EH (cell line): ENCODE measurements around the gene FLYWCH1.

ENCODE experiments used
- DNase-seq: peaks from one replicate; pipeline ENCODE4 v3.0.0-alpha.2; 2015; ENCODE audit warnings: low read depth

The FLYWCH1 gene

GRCh38 chr16:2983706-2984136 lies 72.0 kb downstream of the FLYWCH1 start:
- peak; percentile 81 for DNase-seq

DNA sequence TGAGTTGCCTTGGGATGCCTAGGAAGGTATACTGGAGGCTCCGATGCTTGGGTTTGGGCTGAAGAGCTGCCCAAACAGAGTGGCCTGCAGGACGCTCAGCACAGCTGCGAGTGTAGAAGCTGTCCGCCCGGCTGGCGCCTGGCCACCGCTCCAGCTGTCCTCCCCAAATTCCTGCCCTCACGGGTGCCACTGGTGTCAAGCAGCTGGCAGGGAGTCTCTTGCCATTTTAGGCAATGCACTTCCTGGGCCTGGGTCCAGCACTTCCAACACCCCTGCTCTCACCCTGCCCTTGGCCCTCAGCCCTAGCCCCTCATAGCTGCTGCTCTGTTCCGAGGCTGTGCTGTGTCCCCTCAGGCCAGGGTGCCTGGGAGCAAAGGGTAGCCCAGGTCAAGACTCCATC lies 73.7 kb downstream of the FLYWCH1 start:
- no peak for DNase-seq

DNA sequence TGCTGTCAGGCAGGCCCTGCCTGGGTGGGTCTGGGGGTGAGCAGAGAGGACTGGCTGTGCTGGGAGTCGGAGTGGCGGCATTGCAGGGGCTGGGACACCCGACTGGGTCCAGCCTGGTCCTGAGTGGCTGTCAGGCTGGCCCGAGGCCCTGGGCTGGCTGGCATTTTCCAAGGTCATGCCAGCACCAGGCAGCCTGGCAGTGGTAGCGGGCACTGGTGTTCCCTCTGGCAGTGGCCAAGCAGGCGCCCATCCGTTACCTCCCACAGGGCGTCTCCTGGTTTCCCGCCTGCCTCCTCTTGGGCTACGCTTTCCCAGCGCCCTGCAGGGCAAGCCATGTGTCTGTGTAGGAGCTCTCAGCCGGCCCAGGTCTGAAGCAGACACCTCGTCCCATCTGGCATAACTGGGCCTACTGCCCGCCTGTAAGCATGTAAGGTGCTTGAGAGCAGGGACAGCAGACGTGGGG lies 74.2 kb downstream of the FLYWCH1 start:
- DNase-seq = no peak

DNA sequence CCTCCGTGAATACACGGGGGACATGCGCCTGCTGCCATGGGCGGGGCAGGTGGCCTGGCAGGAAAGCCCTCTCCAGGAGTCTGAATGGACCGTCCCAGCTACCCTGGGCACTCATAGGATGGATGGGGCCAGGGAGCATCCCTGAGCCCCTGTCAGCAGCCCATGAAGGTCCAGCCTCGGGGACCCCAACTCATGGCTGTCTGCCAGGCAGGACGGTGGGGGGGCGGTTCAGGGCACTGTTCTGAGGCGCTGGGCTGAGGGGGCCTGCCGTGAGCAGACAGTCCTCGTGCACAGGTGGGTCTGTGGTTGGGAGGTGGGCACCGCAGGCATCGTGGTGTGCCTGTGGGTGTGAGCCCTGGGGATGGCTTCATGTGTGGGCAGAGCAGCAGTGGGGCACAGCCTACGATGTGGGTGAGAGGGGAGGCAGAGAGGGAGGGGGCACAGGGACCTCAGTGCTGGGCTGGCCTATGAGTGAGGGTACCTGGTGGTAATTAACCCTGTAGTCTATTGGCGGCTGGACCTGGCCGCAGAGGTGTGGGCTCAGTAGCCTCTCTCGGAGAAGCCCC lies 75.0 kb downstream of the FLYWCH1 start:
- DNase-seq = no peak

DNA sequence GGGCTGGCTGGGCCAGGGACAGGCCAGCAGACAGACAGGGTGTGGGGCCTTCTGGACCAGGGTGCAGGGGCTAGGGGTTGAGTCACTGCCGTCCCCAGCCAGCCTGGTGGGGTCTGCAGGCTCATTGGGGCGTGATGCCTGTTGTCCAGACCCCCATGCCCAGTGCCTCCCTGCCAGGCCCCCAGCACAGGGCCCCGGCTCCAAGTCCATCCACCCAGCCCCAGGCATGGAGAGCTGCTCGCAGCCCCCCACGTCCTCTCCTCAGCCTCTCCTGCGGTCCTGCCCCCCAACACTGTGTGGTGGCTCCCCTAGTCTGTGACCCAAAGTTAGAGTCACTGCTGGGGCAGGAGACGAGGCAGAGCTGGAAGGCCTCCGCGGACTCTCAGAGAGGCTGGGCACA lies 75.6 kb downstream of the FLYWCH1 start:
- DNase-seq = no peak

GRCh38 chr16:2987833-2988232 lies 76.1 kb downstream of the FLYWCH1 start:
- no peak for DNase-seq

GRCh38 chr16:2988590-2989099 lies 76.9 kb downstream of the FLYWCH1 start:
- no peak for DNase-seq

GRCh38 chr16:2990891-2991290 lies 79.2 kb downstream of the FLYWCH1 start:
- no peak for DNase-seq

GRCh38 chr16:2991566-2992261 lies 80.0 kb downstream of the FLYWCH1 start:
- DNase-seq = no peak

GRCh38 chr16:2992383-2993081 lies 80.8 kb downstream of the FLYWCH1 start:
- DNase-seq = no peak

GRCh38 chr16:2996298-2996697 lies 84.6 kb downstream of the FLYWCH1 start:
- no peak for DNase-seq

GRCh38 chr16:2999929-3000328 lies 88.2 kb downstream of the FLYWCH1 start:
- no peak for DNase-seq

- DNase-seq = no peak
These were observed 88.8 kb downstream of the FLYWCH1 start for GRCh38 chr16:3000540-3000939.
